Measurements from ENCODE around the gene DGCR6L.
"Not testable (repeated sequence)": the region's sequence is repeated elsewhere in the genome, so short reads cannot be mapped to it uniquely, and the experiment has no call there.

- TF ChIP-seq CTCF, POLR2A (IDR thresholded peaks at IDR 0.05): not testable (repeated sequence)
These were observed 41.9 kb upstream of the DGCR6L start for GRCh38 chr22:20361752-20362229.

Data from uterus (tissue), 2 donors.